Mucosa of rectum (tissue), 2 donors: Measurements from ENCODE around the gene RBM7.
A peak's percentile ranks its signal among the peaks of the same experiment; 100 is the strongest.

Source experiments
- H3K27ac ChIP-seq, 2 donors: one replicate each; pipeline ENCODE4 v1.7.0; 2013; ENCODE audit warnings: inconsistent platforms in 2 of 2, low read depth in 2 of 2, low read length in 2 of 2
- H3K27me3 ChIP-seq, 2 donors: one replicate each; pipeline ENCODE4 v1.7.0; 2013; ENCODE audit warnings: low read length in 2 of 2; ENCODE audit not compliant: control insufficient read depth in 2 of 2, insufficient read depth in 2 of 2
- H3K36me3 ChIP-seq, 2 donors: one replicate each; pipeline ENCODE4 v1.7.0; 2013; ENCODE audit warnings: low read length in 2 of 2; ENCODE audit not compliant: control insufficient read depth in 2 of 2, insufficient read depth in 2 of 2
- H3K4me1 ChIP-seq, 2 donors: one replicate each; pipeline ENCODE4 v1.7.0; 2013; ENCODE audit warnings: low read length in 2 of 2, mild to moderate bottlenecking in 1 of 2; ENCODE audit not compliant: control insufficient read depth in 2 of 2, insufficient read depth in 2 of 2
- H3K4me3 ChIP-seq, 2 donors: one replicate each; pipeline ENCODE4 v1.7.0; 2013; ENCODE audit warnings: low read length in 2 of 2
- H3K9ac ChIP-seq, 2 donors: one replicate each; pipeline ENCODE4 v1.7.0; 2013; ENCODE audit warnings: low read length in 2 of 2, low read depth in 1 of 2, mild to moderate bottlenecking in 1 of 2
- H3K9me3 ChIP-seq, 2 donors: one replicate each; pipeline ENCODE4 v1.7.0; 2013; ENCODE audit warnings: low read length in 2 of 2; ENCODE audit not compliant: control insufficient read depth in 2 of 2
- donor health status: healthy.
- donor health status: Normal muscosa, but diverticular disease.

Gene RBM7

GRCh38 chr11:114426280-114426679 lies 25.8 kb downstream of the RBM7 start:
- H3K4me1 ChIP-seq, result no peaks in the 10 kb centered on the region
- no peaks in the 10 kb centered on the region for H3K27me3 ChIP-seq
- no peak overlapping the region for H3K27ac ChIP-seq
- no peaks in the 10 kb centered on the region for H3K9me3 ChIP-seq
- no peak overlapping the region for H3K9ac ChIP-seq
- H3K4me3 ChIP-seq, result no peak overlapping the region
- no peaks in the 10 kb centered on the region for H3K36me3 ChIP-seq

GRCh38 chr11:114430290-114430689 lies 29.8 kb downstream of the RBM7 start:
- Histone ChIP-seq H3K27me3 (no peaks in the 10 kb centered on the region), H3K9ac (no peak overlapping the region), H3K4me1 (no peaks in the 10 kb centered on the region), H3K9me3 (no peaks in the 10 kb centered on the region), H3K4me3 (no peak overlapping the region), H3K27ac (no peak overlapping the region), H3K36me3 (no peaks in the 10 kb centered on the region)

- Histone ChIP-seq H3K27ac (no peak overlapping the region), H3K9ac (no peak overlapping the region), H3K4me1 (no peaks in the 10 kb centered on the region), H3K36me3 (no peaks in the 10 kb centered on the region), H3K27me3 (no peaks in the 10 kb centered on the region), H3K4me3 (no peak overlapping the region), H3K9me3 (no peaks in the 10 kb centered on the region)
Observed at GRCh38 chr11:114432893-114433292, 32.4 kb downstream of the RBM7 start.

- H3K9ac ChIP-seq, result no peak overlapping the region
- no peak overlapping the region for H3K4me3 ChIP-seq
- H3K27ac ChIP-seq, result no peak overlapping the region
- no peaks in the 10 kb centered on the region for H3K9me3 ChIP-seq
- H3K27me3 ChIP-seq, result no peaks in the 10 kb centered on the region
- no peaks in the 10 kb centered on the region for H3K4me1 ChIP-seq
- H3K36me3 ChIP-seq, result no peaks in the 10 kb centered on the region
Observed at GRCh38 chr11:114433376-114433775, 32.9 kb downstream of the RBM7 start.

DNA sequence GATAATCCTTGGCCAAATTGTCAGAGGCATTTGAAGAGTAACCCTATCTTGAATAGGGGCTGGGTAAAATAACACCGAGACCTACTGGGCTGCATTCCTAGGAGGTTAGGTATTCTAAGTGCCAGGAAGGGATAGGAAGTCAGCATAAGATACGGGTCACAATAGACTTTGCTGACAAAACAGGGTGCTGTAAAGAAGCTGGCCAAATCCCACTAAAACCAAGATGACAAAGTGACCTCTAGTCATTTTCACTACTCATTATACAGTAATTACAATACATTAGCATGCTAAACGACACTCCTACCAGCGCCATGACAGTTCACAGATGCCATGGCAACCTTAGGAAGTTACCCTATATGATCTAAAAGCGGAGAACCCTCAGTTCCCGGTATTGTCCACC lies 37.8 kb downstream of the RBM7 start:
- Histone ChIP-seq H3K4me1 (peaks cover 6 to 10% of the 10 kb centered on the region in 2 donors), H3K9me3 (no peaks in the 10 kb centered on the region), H3K4me3 (no peak overlapping the region), H3K27ac (no peak overlapping the region), H3K27me3 (no peaks in the 10 kb centered on the region), H3K9ac (no peak overlapping the region), H3K36me3 (no peaks in the 10 kb centered on the region)

GRCh38 chr11:114439229-114440120 lies 39.0 kb downstream of the RBM7 start, which contains the start of gene REXO2:
REXO2 (plus strand) TSS chr11:114439467; CDS start chr11:114439529, 62 bp downstream.
- Histone ChIP-seq H3K4me1 (peaks cover 6 to 10% of the 10 kb centered on the region in 2 donors), H3K4me3 (peak within 1 kb of the TSS; percentile 91), H3K9me3 (no peaks in the 10 kb centered on the region), H3K9ac (peak within 1 kb of the TSS; percentile 80 to 83), H3K27ac (peak within 1 kb of the TSS; percentile 79 to 80), H3K27me3 (no peaks in the 10 kb centered on the region), H3K36me3 (peaks cover 4 to 5% of the 10 kb centered on the region in 2 donors)

GRCh38 chr11:114440121-114440860 lies 39.8 kb downstream of the RBM7 start:
- H3K9me3 ChIP-seq, result no peaks in the 10 kb centered on the region
- H3K9ac ChIP-seq, result peak overlapping the region; percentile 80 to 83
- peaks cover 6 to 10% of the 10 kb centered on the region in 2 donors for H3K4me1 ChIP-seq
- H3K4me3 ChIP-seq, result peak overlapping the region; percentile 91
- H3K27ac ChIP-seq, result peak overlapping the region; percentile 79 to 80
- H3K27me3 ChIP-seq, result no peaks in the 10 kb centered on the region
- peaks cover 4 to 7% of the 10 kb centered on the region in 2 donors for H3K36me3 ChIP-seq

DNA sequence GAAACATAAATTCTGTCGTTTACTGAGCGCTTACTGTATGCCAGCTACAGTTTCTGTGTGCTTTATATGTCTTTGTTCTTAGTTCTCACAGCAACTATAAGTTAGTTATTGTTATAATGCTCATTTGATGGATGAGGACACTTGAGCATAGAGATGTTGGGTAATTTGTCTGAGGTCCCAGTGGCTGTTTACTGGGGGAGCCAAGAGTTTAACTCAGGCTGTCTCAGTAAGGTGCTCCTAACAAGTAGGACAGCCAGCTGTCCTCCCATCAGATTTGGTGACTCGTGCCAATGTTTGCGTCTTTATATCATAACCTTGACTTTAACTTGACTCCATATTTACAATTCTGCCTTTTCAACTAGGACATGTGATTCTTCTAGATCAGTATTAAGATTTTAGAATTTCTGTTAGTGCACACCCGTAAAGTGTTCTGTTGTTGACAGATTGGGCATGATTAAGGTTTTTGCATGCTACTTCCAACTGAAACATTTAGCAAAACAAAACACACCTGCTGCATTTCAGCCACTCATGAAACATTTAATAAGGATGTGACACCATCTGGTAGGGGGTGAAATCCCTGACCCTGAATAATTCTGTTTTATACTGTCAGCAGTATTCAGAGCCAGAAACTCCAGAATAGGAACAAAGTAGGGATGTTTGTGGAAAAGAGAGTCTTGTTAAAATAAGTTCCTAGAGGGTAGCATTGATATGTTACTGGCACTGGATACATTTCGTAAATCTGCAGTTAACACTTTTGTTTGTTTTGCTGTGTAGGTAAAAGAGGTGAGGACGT lies 40.7 kb downstream of the RBM7 start:
- Histone ChIP-seq H3K4me3 (no peak overlapping the region), H3K9ac (no peak overlapping the region), H3K9me3 (no peaks in the 10 kb centered on the region), H3K36me3 (peaks cover 4 to 7% of the 10 kb centered on the region in 2 donors), H3K27me3 (no peaks in the 10 kb centered on the region), H3K27ac (no peak overlapping the region), H3K4me1 (peaks cover 6 to 10% of the 10 kb centered on the region in 2 donors)

- no peak overlapping the region for H3K4me3 ChIP-seq
- H3K27me3 ChIP-seq, result no peaks in the 10 kb centered on the region
Observed at GRCh38 chr11:114441921-114442320, 41.5 kb downstream of the RBM7 start.

More at GRCh38 chr11:114441921-114442320, 41.5 kb downstream of the RBM7 start:
- no peak overlapping the region for H3K27ac ChIP-seq
- no peaks in the 10 kb centered on the region for H3K9me3 ChIP-seq
- peaks cover 6 to 10% of the 10 kb centered on the region in 2 donors for H3K4me1 ChIP-seq
- no peak overlapping the region for H3K9ac ChIP-seq
- H3K36me3 ChIP-seq, result peaks cover 4 to 10% of the 10 kb centered on the region in 2 donors
